Measurements from ENCODE around the gene TMC8.
"Not testable (repeated sequence)": the region's sequence is repeated elsewhere in the genome, so short reads cannot be mapped to it uniquely, and the experiment has no call there.

The TMC8 gene

DNA sequence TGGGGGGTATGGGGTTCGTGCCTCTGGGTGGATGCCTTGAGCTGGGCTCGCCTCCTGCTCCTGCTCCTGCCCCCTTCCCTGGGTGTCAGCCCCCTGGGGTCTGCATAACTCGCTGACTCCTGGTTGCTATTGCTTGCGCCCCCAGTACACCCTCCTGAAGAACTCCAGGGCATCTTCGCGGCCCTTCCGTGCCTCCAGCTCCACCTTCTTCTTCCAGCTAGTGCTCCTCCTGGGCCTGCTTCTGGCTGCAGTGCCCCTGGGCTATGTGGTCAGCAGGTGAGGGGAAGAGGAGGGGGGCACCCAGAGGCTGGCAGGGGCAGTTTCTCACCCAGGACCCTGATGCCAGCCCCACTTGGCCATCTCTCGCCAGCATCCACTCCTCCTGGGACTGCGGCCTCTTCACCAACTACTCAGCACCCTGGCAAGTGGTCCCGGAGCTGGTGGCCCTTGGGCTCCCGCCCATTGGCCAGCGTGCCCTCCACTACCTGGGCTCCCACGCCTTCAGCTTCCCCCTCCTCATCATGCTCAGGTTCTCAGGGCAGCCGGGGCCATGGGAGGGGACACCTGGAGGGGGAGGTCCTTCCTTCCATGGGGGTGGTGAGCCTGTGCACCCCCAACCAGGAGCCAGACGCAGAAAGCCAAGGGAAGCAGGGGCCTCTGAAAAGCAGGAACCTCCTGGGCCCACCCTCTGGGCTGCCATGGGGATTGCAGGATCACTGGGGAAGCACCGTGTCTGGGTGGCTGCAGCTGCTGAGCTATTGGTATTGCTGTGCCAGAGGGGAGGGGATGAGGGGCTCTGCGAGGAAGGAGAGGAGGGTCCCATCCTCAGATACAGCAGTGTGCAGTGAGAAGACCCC lies 7.9 kb downstream of the TMC8 start:
- TF ChIP-seq, protein P1, sequence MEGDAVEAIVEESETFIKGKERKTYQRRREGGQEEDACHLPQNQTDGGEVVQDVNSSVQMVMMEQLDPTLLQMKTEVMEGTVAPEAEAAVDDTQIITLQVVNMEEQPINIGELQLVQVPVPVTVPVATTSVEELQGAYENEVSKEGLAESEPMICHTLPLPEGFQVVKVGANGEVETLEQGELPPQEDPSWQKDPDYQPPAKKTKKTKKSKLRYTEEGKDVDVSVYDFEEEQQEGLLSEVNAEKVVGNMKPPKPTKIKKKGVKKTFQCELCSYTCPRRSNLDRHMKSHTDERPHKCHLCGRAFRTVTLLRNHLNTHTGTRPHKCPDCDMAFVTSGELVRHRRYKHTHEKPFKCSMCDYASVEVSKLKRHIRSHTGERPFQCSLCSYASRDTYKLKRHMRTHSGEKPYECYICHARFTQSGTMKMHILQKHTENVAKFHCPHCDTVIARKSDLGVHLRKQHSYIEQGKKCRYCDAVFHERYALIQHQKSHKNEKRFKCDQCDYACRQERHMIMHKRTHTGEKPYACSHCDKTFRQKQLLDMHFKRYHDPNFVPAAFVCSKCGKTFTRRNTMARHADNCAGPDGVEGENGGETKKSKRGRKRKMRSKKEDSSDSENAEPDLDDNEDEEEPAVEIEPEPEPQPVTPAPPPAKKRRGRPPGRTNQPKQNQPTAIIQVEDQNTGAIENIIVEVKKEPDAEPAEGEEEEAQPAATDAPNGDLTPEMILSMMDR (conservative IDR thresholded peaks at IDR 0.05; ENCODE audit: low read length), result no peak
- no peak for TF ChIP-seq EZH2phosphoT487 (IDR thresholded peaks at IDR 0.05; ENCODE audit: borderline replicate concordance)
- no peak overlapping the region for H3K9ac ChIP-seq (ENCODE audit: low read depth, low read length, poor library complexity, severe bottlenecking)
- H3K36me3 ChIP-seq (ENCODE audit: insufficient read depth, low read length), result peaks cover 27% of the 10 kb centered on the region; the same call in 1 of the 2 replicates
- no peaks in the 10 kb centered on the region for H3K9me2 ChIP-seq (replicated peaks; ENCODE audit: low read depth, low read length)
- no peaks in the 10 kb centered on the region for H3K27me3 ChIP-seq (ENCODE audit: insufficient read depth, low read length, poor library complexity, severe bottlenecking)
- no peak overlapping the region for H2AFZ ChIP-seq (ENCODE audit: low read length)
- peaks cover 8% of the 10 kb centered on the region for H3K4me1 ChIP-seq (ENCODE audit: insufficient read depth, low read length, poor library complexity, severe bottlenecking)
- no peaks in the 10 kb centered on the region for H3K9me3 ChIP-seq (ENCODE audit: insufficient read depth, low read depth, low read length)
- peaks cover 29% of the 10 kb centered on the region; the same call in 1 of the 2 replicates for H3K79me2 ChIP-seq (ENCODE audit: insufficient read depth, low read length)
- no peak overlapping the region for H3K4me3 ChIP-seq (ENCODE audit: low read length, poor library complexity, severe bottlenecking)
- H3K4me2 ChIP-seq (ENCODE audit: low read depth, low read length, poor library complexity, severe bottlenecking), result no peak overlapping the region
- H3F3A ChIP-seq (ENCODE audit: low read depth), result peaks cover 3% of the 10 kb centered on the region; the same call in 1 of the 2 replicates
- peaks cover 55% of the 10 kb centered on the region for H4K20me1 ChIP-seq (ENCODE audit: insufficient read depth, low read length, poor library complexity, severe bottlenecking)

DNA sequence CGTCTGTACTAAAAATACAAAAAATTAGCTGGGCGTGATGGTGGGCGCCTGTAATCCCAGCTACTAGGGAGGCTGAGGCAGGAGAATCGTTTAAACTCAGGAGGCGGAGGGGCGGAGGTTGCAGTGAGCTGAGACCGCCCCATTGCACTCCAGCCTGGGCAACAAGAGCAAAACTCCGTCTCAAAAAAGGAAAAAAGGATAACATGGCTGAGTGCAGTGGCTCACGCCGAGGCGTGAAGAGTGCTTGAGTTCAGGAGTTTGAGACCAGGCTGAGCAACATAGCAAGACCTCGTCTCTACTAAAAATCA lies 9.2 kb downstream of the TMC8 start:
- Histone ChIP-seq H3K36me3 (ENCODE audit: insufficient read depth, low read length) (peaks cover 18% of the 10 kb centered on the region; the same call in 1 of the 2 replicates), H3K79me2 (ENCODE audit: insufficient read depth, low read length) (peaks cover 15% of the 10 kb centered on the region; the same call in 1 of the 2 replicates), H4K20me1 (ENCODE audit: insufficient read depth, low read length, poor library complexity, severe bottlenecking) (peaks cover 41% of the 10 kb centered on the region)
- not testable (repeated sequence) for H3K9me2 ChIP-seq (replicated peaks; ENCODE audit: low read depth, low read length); H2AFZ ChIP-seq (ENCODE audit: low read length); H3K9ac ChIP-seq (ENCODE audit: low read depth, low read length, poor library complexity, severe bottlenecking); H3K4me3 ChIP-seq (ENCODE audit: low read length, poor library complexity, severe bottlenecking); H3K27me3 ChIP-seq (ENCODE audit: insufficient read depth, low read length, poor library complexity, severe bottlenecking); H3F3A ChIP-seq (ENCODE audit: low read depth); H3K4me2 ChIP-seq (ENCODE audit: low read depth, low read length, poor library complexity, severe bottlenecking); H3K4me1 ChIP-seq (ENCODE audit: insufficient read depth, low read length, poor library complexity, severe bottlenecking); H3K9me3 ChIP-seq (ENCODE audit: insufficient read depth, low read depth, low read length)

DNA sequence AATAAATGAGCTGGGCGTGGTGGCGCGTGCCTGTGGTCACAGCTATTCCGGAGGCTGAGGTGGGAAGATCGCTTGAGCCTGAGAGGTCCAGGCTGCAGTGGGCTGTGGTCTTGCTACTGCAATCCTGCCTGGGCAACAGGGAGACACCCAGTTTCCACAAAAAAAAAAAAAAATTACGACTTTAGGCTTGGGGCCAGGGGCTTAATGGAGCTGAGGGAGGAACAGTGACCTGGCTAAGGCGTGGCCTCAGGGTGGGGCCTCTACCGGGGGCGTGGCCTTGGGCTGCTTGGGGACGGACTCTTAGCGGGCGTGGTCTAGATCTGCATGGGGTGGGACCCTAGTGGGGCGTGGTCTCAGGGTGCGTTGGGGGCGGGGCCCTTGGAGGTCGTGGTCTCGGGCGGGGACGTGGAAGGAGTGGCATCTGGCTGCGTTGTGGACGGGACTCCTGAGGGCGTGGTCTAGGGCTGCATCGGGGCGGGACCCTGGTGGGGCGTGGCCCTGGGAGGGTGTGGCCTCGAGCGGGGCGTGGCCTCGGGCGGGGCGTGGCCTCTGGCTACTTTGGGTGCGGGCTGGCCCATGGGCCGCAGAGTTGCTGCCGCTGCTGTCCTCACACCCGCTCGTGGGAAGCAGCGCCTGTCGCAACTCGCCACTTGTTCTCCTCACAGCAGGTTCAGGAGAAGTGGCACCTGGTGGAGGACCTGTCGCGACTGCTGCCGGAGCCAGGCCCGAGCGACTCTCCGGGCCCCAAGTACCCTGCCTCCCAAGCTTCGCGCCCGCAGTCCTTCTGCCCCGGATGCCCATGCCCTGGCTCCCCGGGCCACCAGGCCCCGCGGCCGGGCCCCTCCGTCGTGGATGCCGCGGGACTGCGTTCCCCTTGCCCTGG lies 9.8 kb downstream of the TMC8 start:
- Histone ChIP-seq H3K4me1 (ENCODE audit: insufficient read depth, low read length, poor library complexity, severe bottlenecking) (no peaks in the 10 kb centered on the region), H3K27me3 (ENCODE audit: insufficient read depth, low read length, poor library complexity, severe bottlenecking) (no peaks in the 10 kb centered on the region), H3K36me3 (ENCODE audit: insufficient read depth, low read length) (peaks cover 12% of the 10 kb centered on the region; the same call in 1 of the 2 replicates), H3K79me2 (ENCODE audit: insufficient read depth, low read length) (peaks cover 9% of the 10 kb centered on the region; the same call in 1 of the 2 replicates), H3K9ac (ENCODE audit: low read depth, low read length, poor library complexity, severe bottlenecking) (no peak overlapping the region), H3K9me3 (ENCODE audit: insufficient read depth, low read depth, low read length) (no peaks in the 10 kb centered on the region), H3F3A (ENCODE audit: low read depth) (peaks cover 3% of the 10 kb centered on the region; the same call in 1 of the 2 replicates), H2AFZ (ENCODE audit: low read length) (no peak overlapping the region), H3K4me2 (ENCODE audit: low read depth, low read length, poor library complexity, severe bottlenecking) (no peak overlapping the region), H3K9me2 (replicated peaks; ENCODE audit: low read depth, low read length) (no peaks in the 10 kb centered on the region), H4K20me1 (ENCODE audit: insufficient read depth, low read length, poor library complexity, severe bottlenecking) (peaks cover 35% of the 10 kb centered on the region), H3K4me3 (ENCODE audit: low read length, poor library complexity, severe bottlenecking) (no peak overlapping the region)
- TF ChIP-seq EZH2phosphoT487 (IDR thresholded peaks at IDR 0.05; ENCODE audit: borderline replicate concordance), result no peak
- TF ChIP-seq, protein P1 (conservative IDR thresholded peaks at IDR 0.05; ENCODE audit: low read length), result no peak

Measured in Loucy (cell line).